Measurements from ENCODE around the gene FLII.

DNA sequence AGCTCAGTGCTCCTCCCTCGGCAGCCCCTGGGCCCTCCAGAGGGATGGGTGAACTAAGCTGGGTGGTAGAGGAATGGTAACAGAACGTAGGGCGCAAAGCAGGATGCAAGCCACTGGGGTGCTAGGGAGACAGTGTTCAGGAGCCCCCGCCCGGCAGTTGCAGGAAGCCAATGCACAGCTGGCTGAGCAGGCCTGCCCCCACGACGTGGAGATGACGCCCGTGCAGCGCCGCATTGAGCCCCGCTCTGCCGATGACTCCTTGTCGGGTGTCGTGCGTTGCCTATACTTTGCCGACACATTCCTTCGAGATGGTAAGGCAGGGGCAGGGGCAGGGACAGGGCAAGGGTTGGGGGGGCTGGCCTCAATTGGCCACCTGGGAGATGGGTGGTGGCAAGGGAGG lies 20.2 kb downstream of the FLII start:
- TF ChIP-seq, protein P1, sequence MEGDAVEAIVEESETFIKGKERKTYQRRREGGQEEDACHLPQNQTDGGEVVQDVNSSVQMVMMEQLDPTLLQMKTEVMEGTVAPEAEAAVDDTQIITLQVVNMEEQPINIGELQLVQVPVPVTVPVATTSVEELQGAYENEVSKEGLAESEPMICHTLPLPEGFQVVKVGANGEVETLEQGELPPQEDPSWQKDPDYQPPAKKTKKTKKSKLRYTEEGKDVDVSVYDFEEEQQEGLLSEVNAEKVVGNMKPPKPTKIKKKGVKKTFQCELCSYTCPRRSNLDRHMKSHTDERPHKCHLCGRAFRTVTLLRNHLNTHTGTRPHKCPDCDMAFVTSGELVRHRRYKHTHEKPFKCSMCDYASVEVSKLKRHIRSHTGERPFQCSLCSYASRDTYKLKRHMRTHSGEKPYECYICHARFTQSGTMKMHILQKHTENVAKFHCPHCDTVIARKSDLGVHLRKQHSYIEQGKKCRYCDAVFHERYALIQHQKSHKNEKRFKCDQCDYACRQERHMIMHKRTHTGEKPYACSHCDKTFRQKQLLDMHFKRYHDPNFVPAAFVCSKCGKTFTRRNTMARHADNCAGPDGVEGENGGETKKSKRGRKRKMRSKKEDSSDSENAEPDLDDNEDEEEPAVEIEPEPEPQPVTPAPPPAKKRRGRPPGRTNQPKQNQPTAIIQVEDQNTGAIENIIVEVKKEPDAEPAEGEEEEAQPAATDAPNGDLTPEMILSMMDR (IDR thresholded peaks at IDR 0.05): no peak
- no peak for TF ChIP-seq EP300 (IDR thresholded peaks at IDR 0.05; ENCODE audit: low read depth)

All from transverse colon (tissue), 3 donors.